H1 (cell line): Measurements from ENCODE around the gene DYSF. TPM values are rescaled to one million over a fixed set of nuclear protein-coding genes. Genes with fewer than 3 reads are reported as not detected.

Experiments
- CTCF ChIA-PET: fragments of 300-600 bp; sonication (Branson Sonifier 250); formaldehyde crosslinking; loops from one replicate; lab custom pipeline; 2021; ENCODE audit not compliant: partially characterized antibody; lab: Charles Lee
- POLR2A ChIA-PET: fragments of 300-600 bp; sonication (Branson Sonifier 250); formaldehyde crosslinking; loops from one replicate; lab custom pipeline; 2021; ENCODE audit warnings: inconsistent platforms; ENCODE audit not compliant: partially characterized antibody; lab: Charles Lee
- DNase-seq, 2 experiments: peaks; one replicate each; pipeline versions ENCODE4 v3.0.0 to v3.0.0-alpha.2; 2010 to 2022; ENCODE audit warnings: low spot score in 2 of 2, low read depth in 1 of 2, mixed read lengths in 1 of 2
- FAIRE-seq: peaks from 2 replicates; lab custom pipeline; 2011; peaks lifted over from hg19 to GRCh38; lab: Jason Lieb, UNC
- H2AFZ ChIP-seq: 2 replicates; pipeline ENCODE4 v1.8.1; 2012; ENCODE audit warnings: low read length, inconsistent platforms
- H2AK5ac ChIP-seq: 2 replicates; pipeline ENCODE4 v1.6.1; 2013; ENCODE audit warnings: low read depth, low read length
- H2BK120ac ChIP-seq: replicated peaks from 2 replicates; pipeline ENCODE3; 2013; ENCODE audit warnings: low read depth, low read length, inconsistent platforms
- H2BK12ac ChIP-seq: 2 replicates; pipeline ENCODE4 v1.6.1; 2013; ENCODE audit warnings: low read depth, low read length
- H2BK15ac ChIP-seq: 2 replicates; pipeline ENCODE4 v1.6.1; 2013; ENCODE audit warnings: low read length
- H2BK20ac ChIP-seq: 2 replicates; pipeline ENCODE4 v1.6.1; 2013; ENCODE audit warnings: low read length
- H2BK5ac ChIP-seq: 2 replicates; pipeline ENCODE4 v1.6.1; 2013; ENCODE audit warnings: low read depth, low read length
- H3K14ac ChIP-seq: 2 replicates; pipeline ENCODE4 v1.6.1; 2013; ENCODE audit warnings: inconsistent platforms; ENCODE audit not compliant: insufficient read length
- H3K18ac ChIP-seq: 2 replicates; pipeline ENCODE4 v1.6.1; 2013; ENCODE audit warnings: low read length; ENCODE audit errors: extremely low read depth
- H3K23ac ChIP-seq: 2 replicates; pipeline ENCODE4 v1.6.1; 2013; ENCODE audit warnings: inconsistent platforms; ENCODE audit not compliant: insufficient read length
- H3K23me2 ChIP-seq: 2 replicates; pipeline ENCODE4 v1.6.1; 2013; ENCODE audit warnings: low read depth, low read length
- H3K27ac ChIP-seq: 2 replicates; pipeline ENCODE4 v1.6.1; 2011; ENCODE audit warnings: low read depth, low read length, inconsistent platforms
- H3K27me3 ChIP-seq, 4 experiments: replicated peaks in 1 of 4; 1 replicate in 1 of 4; 2 replicates in 3 of 4; pipeline versions ENCODE4 v1.6.1 to v1.8.1; 2011 to 2013; ENCODE audit warnings: low read length in 3 of 4, mild to moderate bottlenecking in 3 of 4, inconsistent platforms in 2 of 4, mixed read lengths in 2 of 4, moderate library complexity in 1 of 4; ENCODE audit not compliant: control insufficient read depth in 3 of 4, insufficient read depth in 3 of 4; ENCODE audit errors: extremely low read depth in 1 of 4
- H3K36me3 ChIP-seq, 4 experiments: 2 replicates each; pipeline versions ENCODE4 v1.6.1 to v1.8.1; 2011 to 2013; ENCODE audit warnings: mild to moderate bottlenecking in 4 of 4, low read length in 3 of 4, moderate library complexity in 2 of 4, control low read depth in 1 of 4, inconsistent platforms in 1 of 4; ENCODE audit not compliant: insufficient read depth in 4 of 4, control insufficient read depth in 2 of 4
- H3K4ac ChIP-seq: replicated peaks from 2 replicates; pipeline ENCODE3; 2013; ENCODE audit warnings: low read length, low read depth, mixed read lengths, inconsistent platforms; ENCODE audit not compliant: insufficient read length
- H3K4me1 ChIP-seq, 4 experiments: replicated peaks in 1 of 4; 1 replicate in 1 of 4; 2 replicates in 3 of 4; pipeline versions ENCODE4 v1.6.1 to v1.8.1; 2011 to 2013; ENCODE audit warnings: low read length in 3 of 4, inconsistent platforms in 2 of 4, mixed read lengths in 1 of 4; ENCODE audit not compliant: insufficient read depth in 4 of 4, control insufficient read depth in 3 of 4
- H3K4me2 ChIP-seq, 2 experiments: 2 replicates each; pipeline versions ENCODE4 v1.6.1 to v1.8.1; 2011 to 2013; ENCODE audit warnings: low read depth in 2 of 2, low read length in 2 of 2, control low read depth in 1 of 2, inconsistent platforms in 1 of 2, mild to moderate bottlenecking in 1 of 2; ENCODE audit not compliant: insufficient read depth in 1 of 2
- H3K4me3 ChIP-seq, 4 experiments: fragments of 200-600, 300-600 bp in 1 of 4; sonication (generic), shearing (Covaris generic), sonication (Bioruptor Twin) in 1 of 4; 2 replicates each; pipeline versions ENCODE4 v1.5.1 to v1.8.1; 2011 to 2016; ENCODE audit warnings: low read length in 4 of 4, low read depth in 3 of 4, control low read depth in 2 of 4, inconsistent platforms in 2 of 4, mild to moderate bottlenecking in 2 of 4, mixed read lengths in 1 of 4, moderate library complexity in 1 of 4; ENCODE audit not compliant: insufficient read depth in 2 of 4; ENCODE audit errors: extremely low read depth in 1 of 4
- H3K56ac ChIP-seq: replicated peaks from 2 replicates; pipeline ENCODE3; 2013; ENCODE audit warnings: low read depth, mild to moderate bottlenecking, mixed read lengths, low read length, inconsistent platforms; ENCODE audit not compliant: insufficient read length
- H3K79me1 ChIP-seq: 2 replicates; pipeline ENCODE4 v1.6.1; 2013; ENCODE audit warnings: low read depth, low read length, control low read depth
- H3K79me2 ChIP-seq, 2 experiments: 2 replicates each; pipeline versions ENCODE4 v1.6.1 to v1.8.1; 2012 to 2013; ENCODE audit warnings: low read length in 2 of 2, mild to moderate bottlenecking in 2 of 2, inconsistent platforms in 1 of 2; ENCODE audit not compliant: insufficient read depth in 2 of 2, control insufficient read depth in 1 of 2
- H3K9ac ChIP-seq, 4 experiments: replicated peaks in 1 of 4; 1 replicate in 1 of 4; 2 replicates in 3 of 4; pipeline versions ENCODE4 v1.6.1 to v1.8.1; 2011 to 2013; ENCODE audit warnings: low read depth in 3 of 4, low read length in 3 of 4, control low read depth in 2 of 4, mild to moderate bottlenecking in 2 of 4, moderate library complexity in 2 of 4, inconsistent platforms in 1 of 4; ENCODE audit errors: extremely low read depth in 1 of 4
- H3K9me3 ChIP-seq, 2 experiments: 2 replicates each; pipeline versions ENCODE4 v1.6.1 to v1.8.1; 2012 to 2013; ENCODE audit warnings: mild to moderate bottlenecking in 2 of 2, moderate library complexity in 2 of 2, control low read depth in 1 of 2, inconsistent platforms in 1 of 2, low read depth in 1 of 2, low read length in 1 of 2, mixed read lengths in 1 of 2; ENCODE audit not compliant: insufficient read depth in 2 of 2
- H4K20me1 ChIP-seq, 2 experiments: replicated peaks in 1 of 2; 2 replicates each; pipeline versions ENCODE3 to v1.8.1; 2011 to 2013; ENCODE audit warnings: inconsistent platforms in 2 of 2, low read length in 2 of 2, mild to moderate bottlenecking in 1 of 2; ENCODE audit not compliant: insufficient read depth in 2 of 2, control insufficient read depth in 1 of 2
- H4K5ac ChIP-seq: 2 replicates; pipeline ENCODE4 v1.6.1; 2013; ENCODE audit warnings: low read length, low read depth, mixed read lengths, inconsistent platforms; ENCODE audit not compliant: insufficient read length
- H4K8ac ChIP-seq: 2 replicates; pipeline ENCODE4 v1.8.0; 2013; ENCODE audit warnings: mild to moderate bottlenecking, moderate library complexity, low read length, inconsistent platforms; ENCODE audit not compliant: insufficient read depth; ENCODE audit errors: extremely low read depth
- H4K91ac ChIP-seq: replicated peaks from 2 replicates; pipeline ENCODE3; 2013; ENCODE audit warnings: low read length, mixed read lengths, inconsistent platforms; ENCODE audit not compliant: insufficient read length
- BACH1 ChIP-seq: IDR thresholded peaks from 2 replicates; pipeline ENCODE4 v1.6.1; 2012; ENCODE audit warnings: low read length, improper control_type of control experiment
- CEBPB ChIP-seq: IDR thresholded peaks from 2 replicates; pipeline ENCODE4 v1.6.1; 2012; ENCODE audit warnings: low read depth, low read length
- CTCF ChIP-seq, 3 experiments: IDR thresholded peaks; 1 replicate in 2 of 3; 2 replicates in 1 of 3; pipeline versions ENCODE4 v1.5.1 to v1.6.1; 2011; ENCODE audit warnings: low read length in 3 of 3, mild to moderate bottlenecking in 3 of 3, inconsistent platforms in 2 of 3, low read depth in 1 of 3, moderate library complexity in 1 of 3; ENCODE audit not compliant: insufficient read depth in 1 of 3; ENCODE audit errors: control extremely low read depth in 1 of 3
- EZH2 ChIP-seq: fragments of 200-600 bp; sonication (generic); IDR thresholded peaks from 2 replicates; pipeline ENCODE4 v1.7.1; 2012; ENCODE audit warnings: low read depth, mild to moderate bottlenecking, moderate library complexity, low read length, inconsistent platforms; ENCODE audit not compliant: severe bottlenecking
- KDM5A ChIP-seq: fragments of 200-600 bp; IDR thresholded peaks from 2 replicates; pipeline ENCODE4 v1.7.1; 2012; ENCODE audit warnings: mild to moderate bottlenecking, low read length, inconsistent platforms, mixed read lengths
- SAP30 ChIP-seq: fragments of 300-600 bp; sonication (generic); IDR thresholded peaks from 2 replicates; pipeline ENCODE4 v1.7.1; 2012; ENCODE audit warnings: low read length, moderate library complexity, mild to moderate bottlenecking, inconsistent platforms; ENCODE audit not compliant: insufficient read depth, insufficient replicate concordance
- SIN3A ChIP-seq, 2 experiments: IDR thresholded peaks in 1 of 2; conservative IDR thresholded peaks in 1 of 2; 2 replicates each; pipeline ENCODE4 v1.6.1; 2011 to 2012; ENCODE audit warnings: low read length in 2 of 2, improper control_type of control experiment in 1 of 2, low read depth in 1 of 2, mild to moderate bottlenecking in 1 of 2
- WGBS, 2 experiments: shearing (Covaris generic) in 1 of 2; methylation state at CpG; one replicate each; pipeline versions ENCODE4 v1.1.6 to v1.1.7; 2013 to 2015; ENCODE audit warnings: low lambda C conversion rate in 2 of 2, mixed read lengths in 2 of 2, inconsistent platforms in 1 of 2, low coverage in 1 of 2, missing lambda C conversion rate in 1 of 2; ENCODE audit not compliant: insufficient replicate concordance in 2 of 2, insufficient coverage in 1 of 2, insufficient read length in 1 of 2; ENCODE audit errors: extremely low coverage in 1 of 2, missing lambda C conversion rate in 1 of 2; 5-methylcytosine and 5-hydroxymethylcytosine counted together
- polyA plus RNA-seq, 7 experiments: library from polyadenylated mRNA; depleted of rRNA in 3 of 7; stranded (reverse) in 5 of 7; unstranded in 2 of 7; fragments of >200 nt in 5 of 7; fragments of 200-250 nt in 2 of 7; gene quantifications; 1 replicate in 5 of 7; 2 replicates in 1 of 7; 4 replicates in 1 of 7; pipeline versions ENCODE4 v1.2.1 to v1.2.3, GENCODE V29; 2011 to 2013; ENCODE audit warnings: missing spikeins in 2 of 7, mixed read lengths in 2 of 7
- total RNA-seq: library from RNA; stranded (reverse); fragmentation: NEBNext Ultra II Directional; extraction: Animal tissue kit (Norgen Biotek cat#: 25700); gene quantifications from 2 replicates; pipeline ENCODE4 v1.2.1, GENCODE V29; 2021

The DYSF gene
- total and polyA plus RNA-seq, 2 of the 8 experiments (the other 6 are each of a cell fraction or from before 2014, with no cell fraction given) = 5.8 to 7.1 TPM

GRCh38 chr2:71454221-71455010 lies 1.1 kb downstream of the DYSF start:
- Histone ChIP-seq H4K20me1 (no peaks in the 10 kb centered on the region), H3K9me3 (no peaks in the 10 kb centered on the region), H2AK5ac (no peak overlapping the region), H4K8ac (no peak overlapping the region), H3K4me3 (peak overlapping the region; percentile 30 to 66 (median 57)), H3K4ac (no peak overlapping the region), H3K27me3 (peaks cover 0 to 29% (median 24%) of the 10 kb centered on the region in 4 experiments; a peak in 6 of 7 replicates), H3K79me2 (no peaks in the 10 kb centered on the region), H3K4me1 (peaks cover 24 to 33% (median 27%) of the 10 kb centered on the region in 4 experiments), H3K14ac (no peak overlapping the region), H3K79me1 (no peaks in the 10 kb centered on the region; the same call in 1 of the 2 replicates), H2BK20ac (peak overlapping the region; percentile 73), H4K5ac (no peak overlapping the region), H3K23ac (no peak overlapping the region), H4K91ac (no peak overlapping the region), H2BK5ac (peak overlapping the region; percentile 22; the same call in 1 of the 2 replicates), H3K27ac (no peak overlapping the region), H2AFZ (peak overlapping the region; percentile 34; the same call in 1 of the 2 replicates), H2BK120ac (no peak overlapping the region), H3K36me3 (no peaks in the 10 kb centered on the region), H3K56ac (no peak overlapping the region), H3K18ac (no peak overlapping the region; the same call in 1 of the 2 replicates), H2BK15ac (peak overlapping the region; percentile 5; the same call in 1 of the 2 replicates), H3K9ac (peak overlapping the region in 1 of 4 experiments; percentile 8; a peak in 1 of 7 replicates), H2BK12ac (no peak overlapping the region), H3K23me2 (peaks cover 6% of the 10 kb centered on the region; the same call in 1 of the 2 replicates), H3K4me2 (peak overlapping the region; percentile 76 to 80)
- CTCF ChIA-PET = interaction anchor here (0.6 to 21.6 kb wide), 17 partner anchors 7 to 297 kb away, joined by 3 to 211 read pairs (median 4); no protein-coding TSS in a partner anchor
- POLR2A ChIA-PET = interaction anchor here (0.9 to 5.3 kb wide), 13 partner anchors 8 to 227 kb away, joined by 3 to 51 read pairs (median 4); partner anchors contain the start of gene PAIP2B
- WGBS, 2 experiments = 38% methylated on average over 15 of the region's 17 CpGs; no CpG with 5 or more reads in 1 of the 2 experiments
- FAIRE-seq (no peak), DNase-seq (peak in 1 of 2 experiments; percentile 71)
- TF ChIP-seq CEBPB (no peak), EZH2 (peak; percentile 25), KDM5A (no peak), SAP30 (no peak), SIN3A (conservative IDR thresholded peaks at IDR 0.05 in 1 of 2, IDR thresholded peaks at IDR 0.05 in 1 of 2; ENCODE audit: low read depth in 1 of 2, low read length in 2 of 2) (no peak), BACH1 (no peak), CTCF (IDR thresholded peaks at IDR 0.05; ENCODE audit: control extremely low read depth in 1 of 3, insufficient read depth in 1 of 3, low read depth in 1 of 3, low read length in 3 of 3) (peak in 1 of 3 experiments; percentile 17; a peak in 1 of 4 replicates)
